MM.1S (cell line): ENCODE results near the gene TMPRSS5.

Experiments used
- EZH2phosphoT487 ChIP-seq: fragments of 300-600 bp; sonication (generic); IDR thresholded peaks from 2 replicates; pipeline ENCODE4 v1.6.1; 2018; ENCODE audit warnings: antibody characterized with exemption, low read length
- TF ChIP-seq, protein P1 (sequence below): fragments of 300-600 bp; sonication (generic); IDR thresholded peaks from 2 replicates; pipeline ENCODE4 v1.5.1; 2016; ENCODE audit warnings: antibody characterized with exemption, low read length, mixed read lengths

DNA sequence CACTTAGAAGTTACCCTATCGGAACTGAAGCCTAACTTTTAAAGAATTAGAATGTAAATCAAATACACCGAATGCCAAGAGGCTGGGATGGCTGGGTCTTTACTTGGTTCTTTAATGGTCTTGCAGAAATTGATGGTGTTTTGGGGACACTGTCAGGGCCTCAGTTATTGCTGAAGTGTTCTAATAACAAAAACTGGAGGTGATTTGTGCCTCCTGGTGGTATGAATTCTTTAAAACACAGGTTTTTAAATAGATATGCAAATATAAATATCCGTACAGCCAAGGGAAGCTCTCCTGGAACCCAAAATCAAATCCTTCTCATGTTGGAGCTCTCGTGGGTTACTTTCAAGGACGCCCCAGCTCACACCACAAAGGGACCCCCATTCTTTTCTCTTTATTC, 19.3 kb upstream of the TMPRSS5 start:
- TF ChIP-seq, protein P1, sequence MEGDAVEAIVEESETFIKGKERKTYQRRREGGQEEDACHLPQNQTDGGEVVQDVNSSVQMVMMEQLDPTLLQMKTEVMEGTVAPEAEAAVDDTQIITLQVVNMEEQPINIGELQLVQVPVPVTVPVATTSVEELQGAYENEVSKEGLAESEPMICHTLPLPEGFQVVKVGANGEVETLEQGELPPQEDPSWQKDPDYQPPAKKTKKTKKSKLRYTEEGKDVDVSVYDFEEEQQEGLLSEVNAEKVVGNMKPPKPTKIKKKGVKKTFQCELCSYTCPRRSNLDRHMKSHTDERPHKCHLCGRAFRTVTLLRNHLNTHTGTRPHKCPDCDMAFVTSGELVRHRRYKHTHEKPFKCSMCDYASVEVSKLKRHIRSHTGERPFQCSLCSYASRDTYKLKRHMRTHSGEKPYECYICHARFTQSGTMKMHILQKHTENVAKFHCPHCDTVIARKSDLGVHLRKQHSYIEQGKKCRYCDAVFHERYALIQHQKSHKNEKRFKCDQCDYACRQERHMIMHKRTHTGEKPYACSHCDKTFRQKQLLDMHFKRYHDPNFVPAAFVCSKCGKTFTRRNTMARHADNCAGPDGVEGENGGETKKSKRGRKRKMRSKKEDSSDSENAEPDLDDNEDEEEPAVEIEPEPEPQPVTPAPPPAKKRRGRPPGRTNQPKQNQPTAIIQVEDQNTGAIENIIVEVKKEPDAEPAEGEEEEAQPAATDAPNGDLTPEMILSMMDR: no peak
- TF ChIP-seq EZH2phosphoT487: no peak
